ENCODE measurements around the gene CCNG2.

Gene CCNG2

GRCh38 chr4:77147079-77147782, 9.8 kb upstream of the CCNG2 start:
- no peak for DNase-seq

GRCh38 chr4:77148078-77148477, 8.9 kb upstream of the CCNG2 start:
- DNase-seq, result no peak

- DNase-seq, result no peak
Observed at GRCh38 chr4:77149789-77150188, 7.2 kb upstream of the CCNG2 start.

- DNase-seq, result no peak
Observed at GRCh38 chr4:77151241-77151640, 5.8 kb upstream of the CCNG2 start.

GRCh38 chr4:77152421-77152820, 4.6 kb upstream of the CCNG2 start:
- DNase-seq, result peak; percentile 16

- no peak for DNase-seq
Observed at GRCh38 chr4:77153006-77153405, 4.0 kb upstream of the CCNG2 start.

- no peak for DNase-seq
Observed at GRCh38 chr4:77154065-77154464, 2.9 kb upstream of the CCNG2 start.

- DNase-seq, result no peak
Observed at GRCh38 chr4:77154761-77155499, 2.1 kb upstream of the CCNG2 start.

- DNase-seq, result no peak
Observed at GRCh38 chr4:77155631-77156452, 1.2 kb upstream of the CCNG2 start.

GRCh38 chr4:77156533-77156911, 485 bp upstream of the CCNG2 start:
- DNase-seq, result peak; percentile 99

- DNase-seq, result peak; percentile 54
Observed at GRCh38 chr4:77157859-77158486, 966 bp downstream of the CCNG2 start.

- DNase-seq, result no peak
Observed at GRCh38 chr4:77158487-77158861, 1.5 kb downstream of the CCNG2 start.

GRCh38 chr4:77159806-77160205, 2.8 kb downstream of the CCNG2 start:
- no peak for DNase-seq

- DNase-seq, result no peak
Observed at GRCh38 chr4:77163641-77164040, 6.6 kb downstream of the CCNG2 start.

GRCh38 chr4:77167173-77167572, 10.2 kb downstream of the CCNG2 start:
- no peak for DNase-seq

GRCh38 chr4:77167866-77168265, 10.9 kb downstream of the CCNG2 start:
- DNase-seq, result no peak

- no peak for DNase-seq
Observed at GRCh38 chr4:77169481-77169880, 12.5 kb downstream of the CCNG2 start.

- DNase-seq, result no peak
Observed at GRCh38 chr4:77170926-77171325, 13.9 kb downstream of the CCNG2 start.

- no peak for DNase-seq
Observed at GRCh38 chr4:77172336-77172735, 15.3 kb downstream of the CCNG2 start.

GRCh38 chr4:77174426-77174825, 17.4 kb downstream of the CCNG2 start:
- no peak for DNase-seq

- no peak for DNase-seq
Observed at GRCh38 chr4:77175201-77175611, 18.2 kb downstream of the CCNG2 start.

- DNase-seq, result no peak
Observed at GRCh38 chr4:77176640-77177039, 19.6 kb downstream of the CCNG2 start.

GRCh38 chr4:77177199-77177598, 20.2 kb downstream of the CCNG2 start:
- no peak for DNase-seq
